ENCODE results near the gene SLC38A2.

DNA sequence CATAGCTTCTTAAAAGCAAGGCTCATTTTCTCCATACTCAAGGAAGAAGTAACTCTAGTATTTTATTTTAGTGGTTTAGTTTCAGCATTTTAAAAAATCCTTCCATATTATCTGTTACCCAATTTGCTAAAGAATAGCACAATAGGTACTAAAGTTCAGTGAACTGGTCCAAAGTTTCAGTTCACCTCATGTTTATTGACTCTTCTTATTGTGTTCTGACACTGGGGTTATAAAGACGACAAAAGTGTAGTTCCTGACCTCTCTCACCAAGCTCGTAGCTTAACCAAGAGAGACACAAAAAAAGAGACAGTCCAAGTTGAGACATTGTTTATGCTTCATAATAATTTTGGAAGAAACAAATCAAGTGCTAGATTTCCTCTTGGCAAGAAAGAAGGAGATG, 40.8 kb upstream of the SLC38A2 start:
- TF ChIP-seq, protein P1, sequence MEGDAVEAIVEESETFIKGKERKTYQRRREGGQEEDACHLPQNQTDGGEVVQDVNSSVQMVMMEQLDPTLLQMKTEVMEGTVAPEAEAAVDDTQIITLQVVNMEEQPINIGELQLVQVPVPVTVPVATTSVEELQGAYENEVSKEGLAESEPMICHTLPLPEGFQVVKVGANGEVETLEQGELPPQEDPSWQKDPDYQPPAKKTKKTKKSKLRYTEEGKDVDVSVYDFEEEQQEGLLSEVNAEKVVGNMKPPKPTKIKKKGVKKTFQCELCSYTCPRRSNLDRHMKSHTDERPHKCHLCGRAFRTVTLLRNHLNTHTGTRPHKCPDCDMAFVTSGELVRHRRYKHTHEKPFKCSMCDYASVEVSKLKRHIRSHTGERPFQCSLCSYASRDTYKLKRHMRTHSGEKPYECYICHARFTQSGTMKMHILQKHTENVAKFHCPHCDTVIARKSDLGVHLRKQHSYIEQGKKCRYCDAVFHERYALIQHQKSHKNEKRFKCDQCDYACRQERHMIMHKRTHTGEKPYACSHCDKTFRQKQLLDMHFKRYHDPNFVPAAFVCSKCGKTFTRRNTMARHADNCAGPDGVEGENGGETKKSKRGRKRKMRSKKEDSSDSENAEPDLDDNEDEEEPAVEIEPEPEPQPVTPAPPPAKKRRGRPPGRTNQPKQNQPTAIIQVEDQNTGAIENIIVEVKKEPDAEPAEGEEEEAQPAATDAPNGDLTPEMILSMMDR (IDR thresholded peaks at IDR 0.05): no peak
- TF ChIP-seq POLR2AphosphoS5 (IDR thresholded peaks at IDR 0.05): peak in 1 of 3 donors; percentile 16
- no peak for TF ChIP-seq EP300 (IDR thresholded peaks at IDR 0.05; ENCODE audit: low read depth)

Measured in transverse colon (tissue), 4 donors.